HFFc6 (cell line): ENCODE results near the gene MCU. TPM values are rescaled to one million over a fixed set of nuclear protein-coding genes. Genes with fewer than 3 reads are reported as not detected.

Source experiments
- DNase-seq: peaks from one replicate; pipeline ENCODE4 v3.0.0-alpha.2; 2018
- H3K27ac Mint-ChIP-seq: 2 replicates; pipeline ENCODE4 v1.8.0; 2020; ENCODE audit warnings: mild to moderate bottlenecking, mixed read lengths
- H3K27me3 Mint-ChIP-seq: 2 replicates; pipeline ENCODE4 v1.8.0; 2021; ENCODE audit warnings: mild to moderate bottlenecking, moderate library complexity, mixed read lengths; ENCODE audit not compliant: insufficient read depth
- H3K36me3 Mint-ChIP-seq: 2 replicates; pipeline ENCODE4 v1.8.0; 2021; ENCODE audit warnings: low read depth, mixed read lengths
- H3K4me1 Mint-ChIP-seq: 2 replicates; pipeline ENCODE4 v1.8.0; 2020; ENCODE audit warnings: low read depth, mixed read lengths
- H3K4me3 Mint-ChIP-seq: 2 replicates; pipeline ENCODE4 v1.8.0; 2020; ENCODE audit warnings: mild to moderate bottlenecking, moderate library complexity, mixed read lengths
- H3K9me3 Mint-ChIP-seq: 2 replicates; pipeline ENCODE4 v1.8.0; 2020; ENCODE audit warnings: mild to moderate bottlenecking, mixed read lengths
- CTCF ChIP-seq: fragments of 200-600 bp; sonication (generic); IDR thresholded peaks from 2 replicates; pipeline ENCODE4 v1.5.0; 2021; ENCODE audit warnings: antibody characterized with exemption, mild to moderate bottlenecking
- total RNA-seq, 6 experiments: library from RNA; stranded (reverse); fragmentation: NEBNext Ultra II Directional; extraction: Animal tissue kit (Norgen Biotek cat#: 25700); gene quantifications; 2 replicates in 1 of 6; 3 replicates in 5 of 6; pipeline ENCODE4 v1.2.3, GENCODE V29; 2021

The MCU gene
- total RNA-seq, 6 experiments from 2014 or later, result 28.3 to 36.2 (median 32.3) TPM

GRCh38 chr10:72727130-72727529, 35.2 kb downstream of the MCU start:
- H3K27me3 Mint-ChIP-seq, result no peaks in the 10 kb centered on the region
- H3K9me3 Mint-ChIP-seq, result no peaks in the 10 kb centered on the region
- no peak for TF ChIP-seq CTCF
- peaks cover 13% of the 10 kb centered on the region for H3K36me3 Mint-ChIP-seq
- DNase-seq, result peak; percentile 68
- peaks cover 55% of the 10 kb centered on the region for H3K4me1 Mint-ChIP-seq
- no peak overlapping the region for H3K4me3 Mint-ChIP-seq
- H3K27ac Mint-ChIP-seq, result peak overlapping the region; percentile 7

- H3K4me3 Mint-ChIP-seq, result no peak overlapping the region
- H3K27me3 Mint-ChIP-seq, result no peaks in the 10 kb centered on the region
- H3K27ac Mint-ChIP-seq, result no peak overlapping the region
- no peaks in the 10 kb centered on the region for H3K9me3 Mint-ChIP-seq
- peaks cover 55% of the 10 kb centered on the region for H3K4me1 Mint-ChIP-seq
- H3K36me3 Mint-ChIP-seq, result peaks cover 16% of the 10 kb centered on the region
- no peak for DNase-seq
- no peak for TF ChIP-seq CTCF
These were observed 36.5 kb downstream of the MCU start for GRCh38 chr10:72728462-72728861.

GRCh38 chr10:72729528-72729927, 37.6 kb downstream of the MCU start:
- no peak for TF ChIP-seq CTCF
- Mint-ChIP-seq H3K4me3 (no peak overlapping the region), H3K9me3 (no peaks in the 10 kb centered on the region), H3K36me3 (peaks cover 6% of the 10 kb centered on the region), H3K27me3 (no peaks in the 10 kb centered on the region), H3K4me1 (peaks cover 55% of the 10 kb centered on the region), H3K27ac (peak overlapping the region; percentile 46; the same call in 1 of the 2 replicates)
- DNase-seq, result no peak

- H3K9me3 Mint-ChIP-seq, result no peaks in the 10 kb centered on the region
- no peak overlapping the region for H3K4me3 Mint-ChIP-seq
- H3K4me1 Mint-ChIP-seq, result peaks cover 56% of the 10 kb centered on the region
- TF ChIP-seq CTCF, result no peak
- peak overlapping the region; percentile 19 for H3K27ac Mint-ChIP-seq
- no peaks in the 10 kb centered on the region for H3K27me3 Mint-ChIP-seq
- H3K36me3 Mint-ChIP-seq, result peaks cover 4% of the 10 kb centered on the region; the same call in 1 of the 2 replicates
- DNase-seq, result peak; percentile 58
These were observed 38.5 kb downstream of the MCU start for GRCh38 chr10:72730479-72730878.

GRCh38 chr10:72731916-72732419, 40.0 kb downstream of the MCU start:
- no peak for DNase-seq
- H3K9me3 Mint-ChIP-seq, result no peaks in the 10 kb centered on the region
- H3K4me3 Mint-ChIP-seq, result no peak overlapping the region
- peaks cover 4% of the 10 kb centered on the region; the same call in 1 of the 2 replicates for H3K36me3 Mint-ChIP-seq
- H3K27ac Mint-ChIP-seq, result no peak overlapping the region
- TF ChIP-seq CTCF, result no peak
- H3K27me3 Mint-ChIP-seq, result no peaks in the 10 kb centered on the region
- H3K4me1 Mint-ChIP-seq, result peaks cover 59% of the 10 kb centered on the region

- Mint-ChIP-seq H3K4me3 (no peak overlapping the region), H3K4me1 (peaks cover 58% of the 10 kb centered on the region), H3K9me3 (no peaks in the 10 kb centered on the region), H3K27ac (no peak overlapping the region), H3K27me3 (no peaks in the 10 kb centered on the region), H3K36me3 (peaks cover 4% of the 10 kb centered on the region; the same call in 1 of the 2 replicates)
- DNase-seq, result no peak
- no peak for TF ChIP-seq CTCF
These were observed 40.6 kb downstream of the MCU start for GRCh38 chr10:72732521-72732920.
